Loucy (cell line): Measurements from ENCODE around the gene GRAMD2A.

Source experiments
- CTCF ChIP-seq: fragments of 200-600 bp; sonication (generic); conservative IDR thresholded peaks from 2 replicates; pipeline ENCODE4 v1.5.1; 2014; ENCODE audit warnings: mild to moderate bottlenecking, antibody characterized with exemption, low read length
- EZH2phosphoT487 ChIP-seq: fragments of 200-600 bp; IDR thresholded peaks from 2 replicates; pipeline ENCODE4 v1.6.1; 2018; ENCODE audit warnings: antibody characterized with exemption, mild to moderate bottlenecking, moderate library complexity, borderline replicate concordance

GRCh38 chr15:72206677-72207000 is 9.1 kb upstream of the GRAMD2A start:
- TF ChIP-seq CTCF (no peak), EZH2phosphoT487 (no peak)
